AG08395 (cell line): ENCODE results near the gene OR5L1.

Experiments
- DNase-seq: peaks from one replicate; pipeline ENCODE4 v3.0.0; 2012; ENCODE audit warnings: mixed read lengths, low spot score

Gene OR5L1

DNA sequence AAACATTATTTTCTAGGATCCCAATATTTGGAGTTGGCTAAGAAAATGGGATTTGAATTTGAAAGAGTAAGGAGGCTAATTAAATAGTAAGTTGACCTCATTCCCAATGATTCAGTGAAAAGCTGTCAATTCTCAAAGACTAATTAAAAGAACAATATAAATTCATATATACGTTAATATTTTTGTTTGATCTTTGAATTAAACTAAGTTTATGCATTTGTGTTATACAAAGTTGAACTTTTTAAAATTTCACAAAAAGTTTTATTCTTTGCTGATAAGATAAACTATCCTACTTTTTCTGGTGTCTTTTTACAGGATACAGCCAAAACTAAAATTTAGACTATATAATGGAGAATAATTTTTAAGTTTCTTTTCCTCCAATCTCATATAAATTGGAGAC, at the start of gene OR5L1:
OR5L1 (plus strand) TSS at position 301 of the 400 bp plus-strand sequence. CDS start 100 bp downstream, outside the sequence.
- DNase-seq, result no peak

DNA sequence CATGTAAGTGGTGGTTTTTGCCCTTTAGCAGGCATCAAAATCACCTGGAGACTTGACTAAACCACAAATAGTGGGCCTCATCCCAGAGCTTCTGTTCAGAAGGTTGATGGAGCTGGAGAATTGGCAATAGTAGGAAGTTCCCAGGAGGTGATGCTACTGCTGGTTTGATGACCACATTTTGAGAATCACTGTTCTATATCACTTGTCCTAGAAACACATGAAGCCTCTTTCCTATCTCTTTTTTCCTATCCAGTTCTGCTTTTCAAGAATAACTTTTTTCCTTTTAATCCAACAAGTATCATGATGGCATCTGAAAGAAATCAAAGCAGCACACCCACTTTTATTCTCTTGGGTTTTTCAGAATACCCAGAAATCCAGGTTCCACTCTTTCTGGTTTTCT, 38.0 kb upstream of the OR5L1 start, which contains the start of gene OR5D13:
OR5D13 (plus strand) TSS at position 301 of the 400 bp plus-strand sequence; CDS start at position 301, 0 bp downstream.
- DNase-seq, result no peak

GRCh38 chr11:55791606-55792005, 19.6 kb upstream of the OR5L1 start:
- no peak for DNase-seq

- DNase-seq, result no peak
Observed at GRCh38 chr11:55793321-55793720, 17.8 kb upstream of the OR5L1 start.

GRCh38 chr11:55795256-55795655, 15.9 kb upstream of the OR5L1 start, which contains the start of gene OR5D14:
Gene OR5D14, plus strand, starts transcription at chr11:55795556. Its CDS starts 0 bp downstream, at chr11:55795556.
- no peak for DNase-seq

DNA sequence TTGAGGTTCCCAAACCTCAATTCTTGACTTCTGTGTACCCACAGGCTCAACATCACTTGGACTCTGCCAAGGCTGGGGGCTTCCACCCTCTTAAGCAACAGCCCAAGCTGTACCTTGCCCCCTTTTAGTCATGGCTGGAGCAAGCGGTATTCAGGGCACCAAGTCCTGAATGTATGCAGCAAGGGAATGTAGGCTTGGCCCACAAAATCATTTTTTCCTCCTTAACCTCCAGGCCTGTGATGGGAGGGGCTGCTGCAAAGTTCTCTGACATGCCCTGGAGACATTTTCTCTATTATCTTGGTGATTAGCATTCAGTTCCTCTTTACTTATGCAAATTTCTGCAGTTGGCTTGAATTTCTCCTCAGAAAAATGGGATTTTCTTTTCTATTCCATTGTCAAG, 4.9 kb upstream of the OR5L1 start:
- DNase-seq, result no peak

DNA sequence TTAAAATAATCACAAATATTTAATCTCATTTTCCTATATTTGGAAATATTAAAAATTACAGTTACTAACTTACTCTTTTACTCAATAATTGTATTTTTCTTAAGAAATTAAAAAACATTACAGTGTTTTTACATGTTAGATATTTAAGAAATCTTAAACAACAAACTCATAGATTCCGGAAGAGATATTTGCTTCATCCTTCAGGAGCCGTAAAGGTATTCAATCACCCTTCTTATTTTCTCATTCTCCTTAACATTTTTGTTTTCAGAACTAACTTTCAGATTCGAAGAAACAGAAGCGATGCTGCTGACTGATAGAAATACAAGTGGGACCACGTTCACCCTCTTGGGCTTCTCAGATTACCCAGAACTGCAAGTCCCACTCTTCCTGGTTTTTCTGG, 8.2 kb downstream of the OR5L1 start, which contains the start of gene OR5D18:
OR5D18 (plus strand) TSS at position 301 of the 400 bp plus-strand sequence; CDS start at position 301, 0 bp downstream.
- DNase-seq, result no peak

DNA sequence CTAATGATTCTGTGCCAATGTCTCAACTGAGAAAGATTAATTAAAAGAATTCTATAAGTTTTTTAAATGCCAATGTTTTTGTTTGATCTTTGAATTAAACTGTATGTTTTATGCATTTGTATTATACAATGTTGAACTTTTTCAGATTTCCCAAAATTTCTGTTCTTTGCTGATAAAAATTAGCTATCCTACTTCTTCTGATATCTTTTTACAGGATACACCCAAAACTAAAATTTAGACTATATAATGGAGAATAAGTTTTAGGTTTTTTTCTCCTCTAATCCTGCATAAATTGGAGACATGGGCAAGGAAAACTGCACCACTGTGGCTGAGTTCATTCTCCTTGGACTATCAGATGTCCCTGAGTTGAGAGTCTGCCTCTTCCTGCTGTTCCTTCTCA, 15.8 kb downstream of the OR5L1 start, which contains the start of gene OR5L2:
OR5L2 (plus strand) TSS at position 301 of the 400 bp plus-strand sequence; CDS start at position 301, 0 bp downstream.
- DNase-seq, result no peak

GRCh38 chr11:55838452-55838851, 27.3 kb downstream of the OR5L1 start, which contains the start of gene OR5D16:
Gene OR5D16, plus strand, starts transcription at chr11:55838752. Its CDS starts 0 bp downstream, at chr11:55838752.
- DNase-seq, result no peak

DNA sequence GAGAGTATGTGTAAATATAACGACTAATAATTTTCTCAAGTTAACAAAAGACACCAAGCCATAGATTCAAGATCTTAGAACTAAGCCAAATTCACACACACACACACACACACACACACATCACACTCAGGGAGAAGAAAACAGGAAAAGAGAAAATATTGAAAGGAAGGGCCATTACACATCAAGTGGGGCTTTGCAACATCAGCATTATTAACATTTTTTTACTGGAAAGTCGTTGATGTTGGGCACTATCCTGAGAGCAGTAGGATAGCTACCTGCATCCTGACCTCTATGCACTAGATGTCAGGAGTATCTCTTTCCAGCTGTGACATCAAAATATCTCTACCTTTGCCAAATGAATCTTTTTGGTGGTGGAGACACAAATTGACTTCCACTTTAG, 36.3 kb downstream of the OR5L1 start:
- no peak for DNase-seq

- DNase-seq, result no peak
Observed at GRCh38 chr11:55849037-55849436, 37.9 kb downstream of the OR5L1 start.

GRCh38 chr11:55852141-55852540, 41.0 kb downstream of the OR5L1 start:
- no peak for DNase-seq

- DNase-seq, result no peak
Observed at GRCh38 chr11:55854704-55855103, 43.5 kb downstream of the OR5L1 start.
